ENCODE data around the gene CEP95. TPM values are rescaled to one million over a fixed set of nuclear protein-coding genes. Genes with fewer than 3 reads are reported as not detected.
A peak's percentile ranks its signal among the peaks of the same experiment; 100 is the strongest.

Gene CEP95
- total and polyA plus RNA-seq, 2 of the 13 experiments (the other 11 are each of a cell fraction or from before 2014, with no cell fraction given) = 65.9 to 68.8 TPM

DNA sequence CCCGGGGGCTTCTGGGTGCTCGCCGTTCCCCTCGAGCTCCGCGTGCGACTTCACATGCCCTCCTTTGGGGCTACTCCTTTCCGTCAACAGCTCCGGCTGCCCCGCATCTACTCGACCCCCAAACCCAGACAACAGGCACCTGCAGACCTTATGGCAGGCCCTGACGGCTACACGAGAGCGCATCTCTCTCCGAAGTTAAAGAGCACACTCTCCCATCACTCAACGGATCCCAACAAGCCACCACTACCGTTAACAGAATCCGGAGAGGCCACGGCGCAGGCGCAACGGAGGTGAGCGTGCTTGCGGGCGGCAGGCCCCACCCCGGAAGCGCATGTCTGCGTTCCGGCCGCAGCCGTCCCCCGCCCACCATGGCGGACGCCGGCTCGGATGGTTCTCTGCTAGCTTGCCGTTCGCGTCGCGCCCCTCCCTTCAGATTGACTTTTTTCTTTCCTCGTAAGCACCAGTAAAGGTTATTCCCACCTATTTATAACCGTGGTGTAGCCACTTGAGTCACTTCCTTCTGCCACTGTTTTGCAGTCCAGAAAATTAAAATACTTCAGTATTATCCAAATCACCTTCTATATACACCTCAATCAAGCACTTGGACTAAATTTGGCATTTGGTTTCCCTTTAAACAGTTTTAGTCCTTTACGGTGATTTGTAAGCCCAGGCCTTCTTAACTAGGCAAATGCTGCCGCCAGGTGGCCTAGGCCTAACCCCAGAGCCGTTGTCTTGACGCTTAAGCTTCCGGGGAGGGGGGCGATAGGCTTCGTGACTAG lies 9.8 kb upstream of the CEP95 start, which contains the start of gene POLG2 (continued):
- TF ChIP-seq JUND (CRISPR knock-in tag; IDR thresholded peaks at IDR 0.05) (peak; percentile 57; the same call in 1 of the 2 replicates), NFKB2 (CRISPR knock-in tag; IDR thresholded peaks at IDR 0.05; ENCODE audit: borderline replicate concordance) (peak; percentile 83; the same call in 1 of the 2 replicates), RNF2 (conservative IDR thresholded peaks at IDR 0.05; ENCODE audit: low read depth) (no peak), KDM6A (CRISPR knock-in tag; IDR thresholded peaks at IDR 0.05; ENCODE audit: low read depth) (no peak), ZNF251 (CRISPR knock-in tag; IDR thresholded peaks at IDR 0.05) (no peak), HIVEP1 (CRISPR knock-in tag; IDR thresholded peaks at IDR 0.05) (peak; percentile 75), HNRNPUL1 (IDR thresholded peaks at IDR 0.05; ENCODE audit: low read depth, low read length) (no peak), HOXA5 (CRISPR knock-in tag; IDR thresholded peaks at IDR 0.05) (peak; percentile 84), KLF16 (CRISPR knock-in tag; IDR thresholded peaks at IDR 0.05) (peak in 1 of 2 experiments; percentile 84; a peak in 1 of 4 replicates), SMAD9 (CRISPR knock-in tag; IDR thresholded peaks at IDR 0.05) (peak; percentile 81; the same call in 1 of the 2 replicates), KDM1A (CRISPR knock-in tag; IDR thresholded peaks at IDR 0.05) (no peak; the same call in 1 of the 2 replicates), SP1 (IDR thresholded peaks at IDR 0.05) (no peak), SP1 (CRISPR knock-in tag; IDR thresholded peaks at IDR 0.05) (peak; percentile 90)
- TF ChIP-seq, protein P1, sequence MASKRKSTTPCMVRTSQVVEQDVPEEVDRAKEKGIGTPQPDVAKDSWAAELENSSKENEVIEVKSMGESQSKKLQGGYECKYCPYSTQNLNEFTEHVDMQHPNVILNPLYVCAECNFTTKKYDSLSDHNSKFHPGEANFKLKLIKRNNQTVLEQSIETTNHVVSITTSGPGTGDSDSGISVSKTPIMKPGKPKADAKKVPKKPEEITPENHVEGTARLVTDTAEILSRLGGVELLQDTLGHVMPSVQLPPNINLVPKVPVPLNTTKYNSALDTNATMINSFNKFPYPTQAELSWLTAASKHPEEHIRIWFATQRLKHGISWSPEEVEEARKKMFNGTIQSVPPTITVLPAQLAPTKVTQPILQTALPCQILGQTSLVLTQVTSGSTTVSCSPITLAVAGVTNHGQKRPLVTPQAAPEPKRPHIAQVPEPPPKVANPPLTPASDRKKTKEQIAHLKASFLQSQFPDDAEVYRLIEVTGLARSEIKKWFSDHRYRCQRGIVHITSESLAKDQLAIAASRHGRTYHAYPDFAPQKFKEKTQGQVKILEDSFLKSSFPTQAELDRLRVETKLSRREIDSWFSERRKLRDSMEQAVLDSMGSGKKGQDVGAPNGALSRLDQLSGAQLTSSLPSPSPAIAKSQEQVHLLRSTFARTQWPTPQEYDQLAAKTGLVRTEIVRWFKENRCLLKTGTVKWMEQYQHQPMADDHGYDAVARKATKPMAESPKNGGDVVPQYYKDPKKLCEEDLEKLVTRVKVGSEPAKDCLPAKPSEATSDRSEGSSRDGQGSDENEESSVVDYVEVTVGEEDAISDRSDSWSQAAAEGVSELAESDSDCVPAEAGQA (IDR thresholded peaks at IDR 0.05; ENCODE audit: low read depth) = peak; percentile 70; the same call in 1 of the 2 replicates
- TF ChIP-seq, protein P1 (CRISPR knock-in tag; IDR thresholded peaks at IDR 0.05; ENCODE audit: borderline replicate concordance) = no peak
- TF ChIP-seq, protein P2, sequence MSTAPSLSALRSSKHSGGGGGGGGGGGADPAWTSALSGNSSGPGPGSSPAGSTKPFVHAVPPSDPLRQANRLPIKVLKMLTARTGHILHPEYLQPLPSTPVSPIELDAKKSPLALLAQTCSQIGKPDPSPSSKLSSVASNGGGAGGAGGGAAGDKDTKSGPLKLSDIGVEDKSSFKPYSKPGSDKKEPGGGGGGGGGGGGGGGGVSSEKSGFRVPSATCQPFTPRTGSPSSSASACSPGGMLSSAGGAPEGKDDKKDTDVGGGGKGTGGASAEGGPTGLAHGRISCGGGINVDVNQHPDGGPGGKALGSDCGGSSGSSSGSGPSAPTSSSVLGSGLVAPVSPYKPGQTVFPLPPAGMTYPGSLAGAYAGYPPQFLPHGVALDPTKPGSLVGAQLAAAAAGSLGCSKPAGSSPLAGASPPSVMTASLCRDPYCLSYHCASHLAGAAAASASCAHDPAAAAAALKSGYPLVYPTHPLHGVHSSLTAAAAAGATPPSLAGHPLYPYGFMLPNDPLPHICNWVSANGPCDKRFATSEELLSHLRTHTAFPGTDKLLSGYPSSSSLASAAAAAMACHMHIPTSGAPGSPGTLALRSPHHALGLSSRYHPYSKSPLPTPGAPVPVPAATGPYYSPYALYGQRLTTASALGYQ (CRISPR knock-in tag; IDR thresholded peaks at IDR 0.05) = no peak; the same call in 1 of the 2 replicates
- TF ChIP-seq, protein P3, sequence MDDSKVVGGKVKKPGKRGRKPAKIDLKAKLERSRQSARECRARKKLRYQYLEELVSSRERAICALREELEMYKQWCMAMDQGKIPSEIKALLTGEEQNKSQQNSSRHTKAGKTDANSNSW (CRISPR knock-in tag; IDR thresholded peaks at IDR 0.05; ENCODE audit: borderline replicate concordance) = no peak
- TF ChIP-seq, protein P4, sequence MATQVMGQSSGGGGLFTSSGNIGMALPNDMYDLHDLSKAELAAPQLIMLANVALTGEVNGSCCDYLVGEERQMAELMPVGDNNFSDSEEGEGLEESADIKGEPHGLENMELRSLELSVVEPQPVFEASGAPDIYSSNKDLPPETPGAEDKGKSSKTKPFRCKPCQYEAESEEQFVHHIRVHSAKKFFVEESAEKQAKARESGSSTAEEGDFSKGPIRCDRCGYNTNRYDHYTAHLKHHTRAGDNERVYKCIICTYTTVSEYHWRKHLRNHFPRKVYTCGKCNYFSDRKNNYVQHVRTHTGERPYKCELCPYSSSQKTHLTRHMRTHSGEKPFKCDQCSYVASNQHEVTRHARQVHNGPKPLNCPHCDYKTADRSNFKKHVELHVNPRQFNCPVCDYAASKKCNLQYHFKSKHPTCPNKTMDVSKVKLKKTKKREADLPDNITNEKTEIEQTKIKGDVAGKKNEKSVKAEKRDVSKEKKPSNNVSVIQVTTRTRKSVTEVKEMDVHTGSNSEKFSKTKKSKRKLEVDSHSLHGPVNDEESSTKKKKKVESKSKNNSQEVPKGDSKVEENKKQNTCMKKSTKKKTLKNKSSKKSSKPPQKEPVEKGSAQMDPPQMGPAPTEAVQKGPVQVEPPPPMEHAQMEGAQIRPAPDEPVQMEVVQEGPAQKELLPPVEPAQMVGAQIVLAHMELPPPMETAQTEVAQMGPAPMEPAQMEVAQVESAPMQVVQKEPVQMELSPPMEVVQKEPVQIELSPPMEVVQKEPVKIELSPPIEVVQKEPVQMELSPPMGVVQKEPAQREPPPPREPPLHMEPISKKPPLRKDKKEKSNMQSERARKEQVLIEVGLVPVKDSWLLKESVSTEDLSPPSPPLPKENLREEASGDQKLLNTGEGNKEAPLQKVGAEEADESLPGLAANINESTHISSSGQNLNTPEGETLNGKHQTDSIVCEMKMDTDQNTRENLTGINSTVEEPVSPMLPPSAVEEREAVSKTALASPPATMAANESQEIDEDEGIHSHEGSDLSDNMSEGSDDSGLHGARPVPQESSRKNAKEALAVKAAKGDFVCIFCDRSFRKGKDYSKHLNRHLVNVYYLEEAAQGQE (IDR thresholded peaks at IDR 0.05; ENCODE audit: borderline replicate concordance in 1 of 2, low read depth in 1 of 2, low read length in 2 of 2) = 0 out of 4 replicates have a peak, but pooled peaks of 1 of the 2 experiments have one; percentile 45

Measured in HepG2 (cell line).